Heart left ventricle (tissue), 13 donors: ENCODE data around the gene FERMT3.

ENCODE experiments used
- CTCF ChIP-seq, 12 donors: fragments of 200-600 bp; sonication (generic) in 4 of 12; IDR thresholded peaks; one replicate each; pipeline versions ENCODE4 v1.5.0 to v1.8.0; 2018 to 2022; ENCODE audit warnings: antibody characterized with exemption in 12 of 12, mild to moderate bottlenecking in 5 of 12
- POLR2A ChIP-seq, 2 donors: fragments of 450-650 bp; IDR thresholded peaks; one replicate each; pipeline ENCODE4 v1.6.1; 2017; ENCODE audit warnings: antibody characterized with exemption in 2 of 2, mild to moderate bottlenecking in 2 of 2, moderate library complexity in 2 of 2
- donor health status: ischemic (EF 13 %, LVEDD 7.1; RV severe dilation, severe dysfunction).
- donor health status: DM: no; HTN: yes; CAD: no.
- donor health status: DM: no; HTN: no; CAD: no.
- donor health status: ischemic (EF 25% LVEDD 6.9; RV normal size, moderate dysfunction).
- donor health status: ischemic (EF 25% LVEDD 5.7; RV mildly dilated, moderate dysfunction).
- donor health status: ischemic (EF 35%, LVEDD 5.7; RV mildly dilated, moderate dysfunction).
- donor health status: nonischemic (EF 11% LVEDD 7.7; RV severe dilation, severe dysfunction).
- donor health status: DM: yes; HTN: yes; CAD: no.
- donor health status: PGD.
- donor health status: ischemic (EF 29% LVEDD 5.4; RV normal size, mild dysfunction).
- donor health status: nonischemic (EF 23%, LVEDD 6.1; RV moderate dilation, normal function).

- no peak for TF ChIP-seq CTCF (IDR thresholded peaks at IDR 0.05)
- TF ChIP-seq POLR2A (IDR thresholded peaks at IDR 0.05): no peak
Observed at GRCh38 chr11:64224891-64225607, 18.5 kb downstream of the FERMT3 start.
